Chondrocyte (in vitro differentiated cells): ENCODE measurements around the gene MAPK7. TPM values are rescaled to one million over a fixed set of nuclear protein-coding genes. Genes with fewer than 3 reads are reported as not detected.

Experiments
- DNase-seq: peaks from one replicate; pipeline ENCODE4 v3.0.0; 2021; ENCODE audit warnings: mixed read lengths, low spot score
- H3K27ac Mint-ChIP-seq: one replicate; pipeline ENCODE4 v1.8.0; 2021; ENCODE audit warnings: mild to moderate bottlenecking, moderate library complexity, mixed read lengths; ENCODE audit not compliant: unreplicated experiment
- H3K27me3 Mint-ChIP-seq: 2 replicates; pipeline ENCODE4 v1.8.0; 2021; ENCODE audit warnings: low read depth, mixed read lengths
- H3K36me3 Mint-ChIP-seq: 2 replicates; pipeline ENCODE4 v1.8.0; 2021; ENCODE audit warnings: low read depth, mixed read lengths
- H3K4me1 Mint-ChIP-seq: 2 replicates; pipeline ENCODE4 v1.8.0; 2021; ENCODE audit warnings: low read depth, mild to moderate bottlenecking, mixed read lengths
- H3K4me3 Mint-ChIP-seq: one replicate; pipeline ENCODE4 v1.8.0; 2021; ENCODE audit warnings: mild to moderate bottlenecking, moderate library complexity, mixed read lengths; ENCODE audit not compliant: unreplicated experiment
- H3K9me3 Mint-ChIP-seq: 2 replicates; pipeline ENCODE4 v1.8.0; 2021; ENCODE audit warnings: low read depth, mixed read lengths
- CTCF ChIP-seq: fragments of 200-600 bp; sonication (generic); IDR thresholded peaks from 2 replicates; pipeline ENCODE4 v1.5.0; 2021; ENCODE audit warnings: antibody characterized with exemption, mild to moderate bottlenecking, moderate library complexity
- total RNA-seq: library from RNA; stranded (reverse); gene quantifications from 3 replicates; pipeline ENCODE4 v1.2.1, GENCODE V29; 2021

The MAPK7 gene
- total RNA-seq, 1 donor from 2014 or later: 52.3 TPM

GRCh38 chr17:19388791-19389785, 10.8 kb downstream of the MAPK7 start:
- Mint-ChIP-seq H3K9me3 (no peaks in the 10 kb centered on the region), H3K27me3 (no peaks in the 10 kb centered on the region), H3K27ac (peak overlapping the region; percentile 99), H3K36me3 (peaks cover 7% of the 10 kb centered on the region), H3K4me3 (no peak overlapping the region), H3K4me1 (peaks cover 70% of the 10 kb centered on the region)
- no peak for TF ChIP-seq CTCF
- DNase-seq: peak; percentile 18

GRCh38 chr17:19390951-19391350, 12.7 kb downstream of the MAPK7 start:
- H3K27me3 Mint-ChIP-seq: no peaks in the 10 kb centered on the region
- no peaks in the 10 kb centered on the region for H3K9me3 Mint-ChIP-seq
- peaks cover 51% of the 10 kb centered on the region for H3K4me1 Mint-ChIP-seq
- no peak overlapping the region for H3K4me3 Mint-ChIP-seq
- no peak for TF ChIP-seq CTCF
- H3K27ac Mint-ChIP-seq: no peak overlapping the region
- peak; percentile 17 for DNase-seq
- H3K36me3 Mint-ChIP-seq: no peaks in the 10 kb centered on the region

- H3K27me3 Mint-ChIP-seq: no peaks in the 10 kb centered on the region
- H3K27ac Mint-ChIP-seq: no peak overlapping the region
- peaks cover 46% of the 10 kb centered on the region for H3K4me1 Mint-ChIP-seq
Observed at GRCh38 chr17:19391432-19391831, 13.1 kb downstream of the MAPK7 start.

GRCh38 chr17:19392303-19392702, 14.0 kb downstream of the MAPK7 start:
- no peaks in the 10 kb centered on the region for H3K36me3 Mint-ChIP-seq
- peaks cover 39% of the 10 kb centered on the region for H3K4me1 Mint-ChIP-seq
- peak; percentile 64 for DNase-seq
- TF ChIP-seq CTCF: no peak
- no peak overlapping the region for H3K27ac Mint-ChIP-seq
- no peak overlapping the region for H3K4me3 Mint-ChIP-seq
- H3K9me3 Mint-ChIP-seq: no peaks in the 10 kb centered on the region
- H3K27me3 Mint-ChIP-seq: no peaks in the 10 kb centered on the region

More at GRCh38 chr17:19391432-19391831, 13.1 kb downstream of the MAPK7 start:
- Mint-ChIP-seq H3K4me3 (no peak overlapping the region), H3K36me3 (no peaks in the 10 kb centered on the region), H3K9me3 (no peaks in the 10 kb centered on the region)
- DNase-seq: peak; percentile 51
- TF ChIP-seq CTCF: no peak

- no peaks in the 10 kb centered on the region for H3K27me3 Mint-ChIP-seq
- H3K4me1 Mint-ChIP-seq: peaks cover 12% of the 10 kb centered on the region
- no peaks in the 10 kb centered on the region for H3K36me3 Mint-ChIP-seq
- H3K9me3 Mint-ChIP-seq: no peaks in the 10 kb centered on the region
- DNase-seq: no peak
- no peak for TF ChIP-seq CTCF
- no peak overlapping the region for H3K27ac Mint-ChIP-seq
- no peak overlapping the region for H3K4me3 Mint-ChIP-seq
Observed at GRCh38 chr17:19397556-19398041, 19.3 kb downstream of the MAPK7 start.
